GM04503 (cell line): ENCODE data around the gene ZBTB12.
"Not testable (repeated sequence)": the region's sequence is repeated elsewhere in the genome, so short reads cannot be mapped to it uniquely, and the experiment has no call there.

Experiments
- DNase-seq: peaks from one replicate; pipeline ENCODE4 v3.0.0-alpha.2; 2012; ENCODE audit warnings: low read depth

Gene ZBTB12

GRCh38 chr6:31920811-31921210 is 18.9 kb upstream of the ZBTB12 start:
- no peak for DNase-seq

- no peak for DNase-seq
Observed at GRCh38 chr6:31919624-31920303, 17.9 kb upstream of the ZBTB12 start.

DNA sequence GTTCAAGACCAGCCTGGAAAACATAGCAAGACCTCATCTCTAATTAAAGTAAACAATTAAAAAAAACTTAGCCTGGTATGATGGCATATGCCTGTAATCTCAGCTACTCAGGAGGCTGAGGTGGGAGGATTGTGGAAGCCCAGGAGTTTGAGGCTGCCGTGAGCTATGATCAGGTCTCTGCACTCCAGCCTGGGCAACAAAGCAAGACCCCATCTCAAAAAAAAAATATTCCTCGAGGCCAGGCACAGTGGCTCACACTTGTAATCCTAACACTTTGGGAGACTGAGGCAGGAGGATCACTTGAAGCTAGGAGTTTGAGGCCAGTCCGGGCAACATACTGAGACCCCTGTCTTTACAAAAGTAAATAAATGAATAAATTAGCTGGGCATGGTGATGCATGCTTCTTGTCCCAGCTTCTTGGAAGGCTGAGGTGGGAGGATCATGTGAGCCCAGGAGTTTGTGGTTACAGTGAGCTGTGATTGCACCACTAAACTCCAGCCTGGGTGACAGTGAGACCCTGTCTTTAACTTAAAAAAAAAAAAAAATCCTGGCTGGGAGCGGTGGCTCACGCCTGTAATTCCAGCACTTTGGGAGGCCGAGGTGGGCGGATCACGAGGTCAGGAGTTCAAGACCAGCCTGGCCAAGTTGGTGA is 16.3 kb upstream of the ZBTB12 start:
- no peak for DNase-seq

DNA sequence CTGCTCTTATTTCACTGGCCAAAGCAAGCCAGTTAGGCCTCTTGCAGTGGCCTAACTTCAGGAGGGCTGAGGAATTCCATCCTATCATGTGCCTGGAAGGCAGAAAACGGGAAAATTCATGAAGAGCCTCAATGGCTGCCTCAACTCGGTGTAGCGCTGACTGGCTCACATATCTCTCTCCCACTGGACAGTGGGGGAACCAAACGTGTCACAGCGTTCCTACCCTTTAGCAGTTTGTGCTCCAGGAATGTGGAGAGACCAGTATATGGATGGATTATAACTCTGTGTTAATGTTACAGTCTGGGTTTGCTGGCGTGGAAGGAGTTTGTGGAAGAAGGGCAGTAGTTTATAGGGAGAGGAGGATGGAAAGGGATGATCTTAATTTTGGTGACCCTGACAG is 13.9 kb upstream of the ZBTB12 start:
- DNase-seq: no peak

- no peak for DNase-seq
Observed at GRCh38 chr6:31915351-31915750, 13.5 kb upstream of the ZBTB12 start.

- no peak for DNase-seq
Observed at GRCh38 chr6:31911826-31912585, 10.1 kb upstream of the ZBTB12 start.

GRCh38 chr6:31909298-31909697 is 7.4 kb upstream of the ZBTB12 start:
- DNase-seq: not testable (repeated sequence)

- no peak for DNase-seq
Observed at GRCh38 chr6:31908791-31909190, 6.9 kb upstream of the ZBTB12 start.

GRCh38 chr6:31908255-31908654 is 6.4 kb upstream of the ZBTB12 start:
- not testable (repeated sequence) for DNase-seq

- peak; percentile 22 for DNase-seq
Observed at GRCh38 chr6:31907158-31907813, 5.4 kb upstream of the ZBTB12 start.

- DNase-seq: not testable (repeated sequence)
Observed at GRCh38 chr6:31906727-31907126, 4.8 kb upstream of the ZBTB12 start.

- no peak for DNase-seq
Observed at GRCh38 chr6:31906122-31906521, 4.2 kb upstream of the ZBTB12 start.

GRCh38 chr6:31905041-31905440 is 3.2 kb upstream of the ZBTB12 start:
- no peak for DNase-seq

DNA sequence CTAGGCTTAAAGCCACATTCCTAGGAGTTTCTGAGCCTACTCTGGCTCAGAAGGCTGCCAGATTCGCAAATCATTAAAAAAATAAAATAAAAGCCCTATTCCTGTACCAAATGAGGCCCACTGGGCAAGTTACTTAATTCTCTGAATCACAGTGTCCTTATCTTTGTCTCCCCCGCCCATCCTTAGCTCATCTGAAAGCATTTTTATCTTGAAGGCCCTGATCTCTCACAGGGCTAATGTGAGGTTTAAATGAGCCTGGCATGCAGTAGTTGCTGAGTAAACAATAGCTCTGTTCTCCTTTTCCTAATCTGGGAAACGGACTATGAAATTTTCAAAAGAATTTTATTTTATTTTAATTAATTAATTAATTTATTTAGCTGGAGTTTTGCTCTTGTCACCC is 2.1 kb upstream of the ZBTB12 start:
- no peak for DNase-seq

GRCh38 chr6:31901415-31901952 is 402 bp downstream of the ZBTB12 start:
- DNase-seq: no peak

- DNase-seq: no peak
Observed at GRCh38 chr6:31900917-31901414, 920 bp downstream of the ZBTB12 start.

GRCh38 chr6:31899882-31900722 is 1.8 kb downstream of the ZBTB12 start:
- DNase-seq: no peak

- no peak for DNase-seq
Observed at GRCh38 chr6:31899215-31899614, 2.7 kb downstream of the ZBTB12 start.

DNA sequence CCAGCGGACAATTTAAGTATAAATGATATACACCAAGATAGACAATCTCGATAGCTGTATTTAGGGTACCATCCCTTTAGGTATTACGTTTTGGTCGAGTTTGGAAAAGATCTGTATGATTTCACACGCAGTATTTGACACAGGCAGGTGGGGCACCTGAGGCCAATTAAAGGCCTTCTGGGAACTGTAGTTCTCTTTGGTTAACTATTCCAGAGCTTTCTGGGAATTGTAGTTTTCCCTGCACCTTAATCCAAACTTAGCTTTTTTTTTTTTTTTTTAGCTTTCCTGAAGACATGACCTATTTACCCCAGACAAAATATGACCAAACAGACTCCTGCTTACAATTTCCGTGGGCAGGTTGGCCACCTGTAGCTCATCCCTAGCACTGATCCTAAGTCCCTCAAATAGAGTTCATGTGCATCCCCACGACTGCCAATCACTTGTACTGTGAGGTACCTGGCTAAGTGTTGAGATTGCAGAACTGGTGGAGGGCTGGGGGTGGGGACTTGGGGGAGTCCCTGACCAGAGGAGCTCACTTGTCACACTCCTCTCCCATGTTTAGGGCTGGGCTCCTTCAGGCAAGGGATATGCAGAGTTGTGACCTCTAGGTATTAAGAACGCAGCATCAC is 3.4 kb downstream of the ZBTB12 start:
- no peak for DNase-seq

DNA sequence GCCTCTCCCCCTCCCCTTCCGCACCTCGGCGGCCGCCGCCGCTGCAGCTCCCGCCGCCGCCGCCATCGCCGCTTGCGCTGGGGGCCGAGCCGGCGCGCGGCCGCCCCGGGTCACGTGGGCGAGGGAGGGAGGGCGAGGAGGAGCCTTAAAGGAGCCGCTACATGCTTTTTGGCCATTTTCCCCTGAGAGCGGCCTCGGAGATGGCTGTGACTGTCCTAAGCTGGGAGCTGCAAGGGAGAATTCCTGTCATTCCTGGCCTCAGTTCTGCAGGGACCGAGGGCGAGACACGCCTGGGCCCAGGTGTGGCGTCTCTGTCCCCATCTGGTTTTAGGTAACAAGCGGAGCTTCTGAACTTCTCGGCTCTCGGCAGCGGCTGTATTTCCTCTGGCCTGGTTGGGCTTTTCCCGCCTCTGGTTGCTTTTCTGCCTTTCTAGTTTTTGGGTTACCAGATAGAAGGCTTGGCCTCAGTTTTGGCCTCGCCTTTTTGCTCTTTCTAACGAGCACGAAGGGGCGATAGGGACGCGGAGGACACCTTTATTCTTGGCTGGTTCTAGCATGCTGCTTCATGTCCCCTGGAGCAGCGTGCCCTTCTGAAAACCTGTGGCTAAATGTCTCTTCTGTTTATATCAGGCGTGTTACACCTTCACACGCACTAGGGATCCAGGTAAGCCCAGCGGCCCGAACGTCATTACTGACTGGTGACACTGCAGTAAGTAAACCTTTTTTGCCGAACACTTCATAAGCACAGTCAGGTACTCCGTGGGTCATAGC is 4.1 kb downstream of the ZBTB12 start, which contains the start of gene EHMT2:
TSS of gene EHMT2 (minus strand) at position 87 of the 771 bp plus-strand sequence. CDS start at position 66, 21 bp downstream.
- peak; percentile 31 for DNase-seq
